ENCODE data around the gene RASSF5.

RASSF5 gene, protein sequence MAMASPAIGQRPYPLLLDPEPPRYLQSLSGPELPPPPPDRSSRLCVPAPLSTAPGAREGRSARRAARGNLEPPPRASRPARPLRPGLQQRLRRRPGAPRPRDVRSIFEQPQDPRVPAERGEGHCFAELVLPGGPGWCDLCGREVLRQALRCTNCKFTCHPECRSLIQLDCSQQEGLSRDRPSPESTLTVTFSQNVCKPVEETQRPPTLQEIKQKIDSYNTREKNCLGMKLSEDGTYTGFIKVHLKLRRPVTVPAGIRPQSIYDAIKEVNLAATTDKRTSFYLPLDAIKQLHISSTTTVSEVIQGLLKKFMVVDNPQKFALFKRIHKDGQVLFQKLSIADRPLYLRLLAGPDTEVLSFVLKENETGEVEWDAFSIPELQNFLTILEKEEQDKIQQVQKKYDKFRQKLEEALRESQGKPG

GRCh38 chr1:206507284-206508129 is at the start of gene RASSF5:
RASSF5 (plus strand) TSS chr1:206507531; CDS start chr1:206507603, 72 bp downstream.
- Histone ChIP-seq H3K36me3 (ENCODE audit: low read depth) (no peaks in the 10 kb centered on the region), H3K9me3 (ENCODE audit: severe bottlenecking) (no peaks in the 10 kb centered on the region), H3K4me3 (ENCODE audit: severe bottlenecking) (peak within 1 kb of the TSS; percentile 45), H3K4me1 (ENCODE audit: insufficient read depth, poor library complexity, severe bottlenecking) (peaks cover 42% of the 10 kb centered on the region), H3K27ac (ENCODE audit: poor library complexity, severe bottlenecking) (peak within 1 kb of the TSS; percentile 2), H3K27me3 (ENCODE audit: insufficient read depth, poor library complexity, severe bottlenecking) (no peaks in the 10 kb centered on the region)
- DNase-seq (ENCODE audit: low spot score), result peak; percentile 77
- ATAC-seq (ENCODE audit: low read depth), result peak; percentile 65
- TF ChIP-seq, protein P1, sequence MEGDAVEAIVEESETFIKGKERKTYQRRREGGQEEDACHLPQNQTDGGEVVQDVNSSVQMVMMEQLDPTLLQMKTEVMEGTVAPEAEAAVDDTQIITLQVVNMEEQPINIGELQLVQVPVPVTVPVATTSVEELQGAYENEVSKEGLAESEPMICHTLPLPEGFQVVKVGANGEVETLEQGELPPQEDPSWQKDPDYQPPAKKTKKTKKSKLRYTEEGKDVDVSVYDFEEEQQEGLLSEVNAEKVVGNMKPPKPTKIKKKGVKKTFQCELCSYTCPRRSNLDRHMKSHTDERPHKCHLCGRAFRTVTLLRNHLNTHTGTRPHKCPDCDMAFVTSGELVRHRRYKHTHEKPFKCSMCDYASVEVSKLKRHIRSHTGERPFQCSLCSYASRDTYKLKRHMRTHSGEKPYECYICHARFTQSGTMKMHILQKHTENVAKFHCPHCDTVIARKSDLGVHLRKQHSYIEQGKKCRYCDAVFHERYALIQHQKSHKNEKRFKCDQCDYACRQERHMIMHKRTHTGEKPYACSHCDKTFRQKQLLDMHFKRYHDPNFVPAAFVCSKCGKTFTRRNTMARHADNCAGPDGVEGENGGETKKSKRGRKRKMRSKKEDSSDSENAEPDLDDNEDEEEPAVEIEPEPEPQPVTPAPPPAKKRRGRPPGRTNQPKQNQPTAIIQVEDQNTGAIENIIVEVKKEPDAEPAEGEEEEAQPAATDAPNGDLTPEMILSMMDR (IDR thresholded peaks at IDR 0.05; ENCODE audit: poor library complexity, severe bottlenecking), result no peak

- Histone ChIP-seq H3K9me3 (ENCODE audit: severe bottlenecking) (no peaks in the 10 kb centered on the region), H3K4me1 (ENCODE audit: insufficient read depth, poor library complexity, severe bottlenecking) (peaks cover 10% of the 10 kb centered on the region), H3K4me3 (ENCODE audit: severe bottlenecking) (no peak overlapping the region), H3K27me3 (ENCODE audit: insufficient read depth, poor library complexity, severe bottlenecking) (no peaks in the 10 kb centered on the region), H3K36me3 (ENCODE audit: low read depth) (peaks cover 23% of the 10 kb centered on the region), H3K27ac (ENCODE audit: poor library complexity, severe bottlenecking) (no peak overlapping the region)
- TF ChIP-seq, protein P1 (IDR thresholded peaks at IDR 0.05; ENCODE audit: poor library complexity, severe bottlenecking), result no peak
- DNase-seq (ENCODE audit: low spot score) (no peak), ATAC-seq (ENCODE audit: low read depth) (no peak)
Measured at GRCh38 chr1:206459703-206460102, 47.6 kb upstream of the RASSF5 start.

- Histone ChIP-seq H3K4me3 (ENCODE audit: severe bottlenecking) (no peak overlapping the region), H3K4me1 (ENCODE audit: insufficient read depth, poor library complexity, severe bottlenecking) (peaks cover 10% of the 10 kb centered on the region), H3K27me3 (ENCODE audit: insufficient read depth, poor library complexity, severe bottlenecking) (no peaks in the 10 kb centered on the region), H3K27ac (ENCODE audit: poor library complexity, severe bottlenecking) (no peak overlapping the region), H3K36me3 (ENCODE audit: low read depth) (peaks cover 12% of the 10 kb centered on the region), H3K9me3 (ENCODE audit: severe bottlenecking) (no peaks in the 10 kb centered on the region)
- TF ChIP-seq, protein P1 (IDR thresholded peaks at IDR 0.05; ENCODE audit: poor library complexity, severe bottlenecking), result no peak
- no peak for DNase-seq (ENCODE audit: low spot score)
- no peak for ATAC-seq (ENCODE audit: low read depth)
Measured at GRCh38 chr1:206460836-206461426, 46.4 kb upstream of the RASSF5 start.

DNA sequence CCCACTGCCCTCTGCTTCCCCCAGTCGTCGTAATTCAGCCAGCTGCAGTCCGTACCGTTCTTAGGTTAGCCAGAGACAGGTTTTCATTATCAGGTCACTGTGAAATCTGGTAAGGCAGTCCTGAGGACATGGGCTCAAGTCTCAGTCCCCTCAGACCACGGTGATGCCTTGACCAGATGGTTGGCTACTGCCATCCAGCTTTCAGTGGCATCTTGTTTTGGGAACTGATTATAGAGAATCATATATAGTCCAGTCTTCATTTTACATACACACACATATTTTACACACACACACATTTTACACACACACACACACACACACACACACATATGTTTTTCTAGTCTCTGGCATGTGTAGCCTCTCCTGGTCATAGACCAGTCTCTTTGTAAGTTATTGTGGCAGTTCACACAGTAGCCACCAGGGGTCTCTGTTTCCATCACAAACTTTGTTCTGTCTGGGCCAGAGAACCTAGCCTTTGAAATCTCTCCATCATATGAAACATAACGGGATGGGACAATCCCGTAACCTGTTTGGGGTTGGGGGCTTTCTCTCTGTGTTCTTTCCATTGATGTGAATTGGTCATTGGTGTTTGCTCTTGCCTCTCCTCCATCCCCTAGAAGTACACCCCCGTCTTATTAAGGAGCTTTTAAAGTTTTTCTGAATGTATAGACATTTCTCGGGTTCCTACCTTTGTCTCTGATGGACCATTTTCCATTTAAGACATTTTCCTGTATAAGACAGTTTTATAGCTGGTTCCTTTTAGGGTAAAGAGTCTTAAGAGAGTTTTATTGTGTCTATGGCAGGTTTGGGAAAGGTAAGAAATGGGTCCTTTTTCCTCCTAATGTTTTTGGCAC is 45.5 kb upstream of the RASSF5 start:
- Histone ChIP-seq H3K36me3 (ENCODE audit: low read depth) (peaks cover 8% of the 10 kb centered on the region), H3K4me3 (ENCODE audit: severe bottlenecking) (no peak overlapping the region), H3K4me1 (ENCODE audit: insufficient read depth, poor library complexity, severe bottlenecking) (peaks cover 4% of the 10 kb centered on the region), H3K27me3 (ENCODE audit: insufficient read depth, poor library complexity, severe bottlenecking) (no peaks in the 10 kb centered on the region), H3K9me3 (ENCODE audit: severe bottlenecking) (no peaks in the 10 kb centered on the region), H3K27ac (ENCODE audit: poor library complexity, severe bottlenecking) (no peak overlapping the region)
- ATAC-seq (ENCODE audit: low read depth) (peak; percentile 71), DNase-seq (ENCODE audit: low spot score) (no peak)
- TF ChIP-seq, protein P1 (IDR thresholded peaks at IDR 0.05; ENCODE audit: poor library complexity, severe bottlenecking), result peak; percentile 90
